ENCODE results near the gene MAPK10. TPM values are rescaled to one million over a fixed set of nuclear protein-coding genes. Genes with fewer than 3 reads are reported as not detected.

MAPK10 gene
- total RNA-seq = 123 TPM

- Histone ChIP-seq H3K27me3 (no peaks in the 10 kb centered on the region), H3K9me3 (no peaks in the 10 kb centered on the region), H3K27ac (no peak within 1 kb of the TSS), H3K36me3 (peaks cover 0 to 3% of the 10 kb centered on the region in 2 donors), H3K4me3 (peak within 1 kb of the TSS; percentile 28 to 37), H3K4me1 (peaks cover 15% of the 10 kb centered on the region)
- DNase-seq (ENCODE audit: extremely low spot score in 2 of 2) = peak in 1 of 2 donors; percentile 90
- no peak for TF ChIP-seq POLR2AphosphoS5 (IDR thresholded peaks at IDR 0.05; ENCODE audit: insufficient read depth in 1 of 2, low read depth in 1 of 2)
- no peak for TF ChIP-seq CTCF (IDR thresholded peaks at IDR 0.05)
- TF ChIP-seq POLR2A (IDR thresholded peaks at IDR 0.05) = no peak
- intact Hi-C loops (cut with DNase I) = no loop called here
Observed at GRCh38 chr4:86359944-86360478, at the start of gene MAPK10. MAPK10 (minus strand) TSS chr4:86360053.

GRCh38 chr4:86403575-86403974, 43.7 kb upstream of the MAPK10 start:
- peaks cover 2% of the 10 kb centered on the region for H3K9me3 ChIP-seq

GRCh38 chr4:86401826-86402225, 42.0 kb upstream of the MAPK10 start:
- intact Hi-C loops (cut with DNase I) = no loop called here
- Histone ChIP-seq H3K9me3 (no peaks in the 10 kb centered on the region), H3K27ac (no peak overlapping the region), H3K4me3 (no peak overlapping the region), H3K27me3 (no peaks in the 10 kb centered on the region), H3K4me1 (no peaks in the 10 kb centered on the region), H3K36me3 (no peaks in the 10 kb centered on the region)
- DNase-seq (ENCODE audit: extremely low spot score in 2 of 2) = no peak
- TF ChIP-seq POLR2AphosphoS5 (IDR thresholded peaks at IDR 0.05; ENCODE audit: insufficient read depth in 1 of 2, low read depth in 1 of 2) (no peak), CTCF (IDR thresholded peaks at IDR 0.05) (no peak), POLR2A (IDR thresholded peaks at IDR 0.05) (no peak)

More at GRCh38 chr4:86403575-86403974, 43.7 kb upstream of the MAPK10 start:
- no peak overlapping the region for H3K27ac ChIP-seq
- H3K4me1 ChIP-seq = no peaks in the 10 kb centered on the region
- H3K36me3 ChIP-seq = no peaks in the 10 kb centered on the region
- H3K27me3 ChIP-seq = no peaks in the 10 kb centered on the region
- no peak for TF ChIP-seq POLR2A (IDR thresholded peaks at IDR 0.05)
- no peak for TF ChIP-seq POLR2AphosphoS5 (IDR thresholded peaks at IDR 0.05; ENCODE audit: insufficient read depth in 1 of 2, low read depth in 1 of 2)
- TF ChIP-seq CTCF (IDR thresholded peaks at IDR 0.05) = no peak
- no peak for DNase-seq (ENCODE audit: extremely low spot score in 2 of 2)
- no peak overlapping the region for H3K4me3 ChIP-seq
- intact Hi-C loops (cut with DNase I) = no loop called here

GRCh38 chr4:86400216-86400615, 40.4 kb upstream of the MAPK10 start:
- no peaks in the 10 kb centered on the region for H3K27me3 ChIP-seq
- intact Hi-C loops (cut with DNase I) = no loop called here
- DNase-seq (ENCODE audit: extremely low spot score in 2 of 2) = no peak
- H3K4me1 ChIP-seq = no peaks in the 10 kb centered on the region
- TF ChIP-seq POLR2AphosphoS5 (IDR thresholded peaks at IDR 0.05; ENCODE audit: insufficient read depth in 1 of 2, low read depth in 1 of 2) (no peak), CTCF (IDR thresholded peaks at IDR 0.05) (no peak), POLR2A (IDR thresholded peaks at IDR 0.05) (no peak)
- no peak overlapping the region for H3K27ac ChIP-seq
- H3K9me3 ChIP-seq = no peaks in the 10 kb centered on the region
- H3K4me3 ChIP-seq = no peak overlapping the region
- no peaks in the 10 kb centered on the region for H3K36me3 ChIP-seq

GRCh38 chr4:86398187-86398586, 38.3 kb upstream of the MAPK10 start:
- Histone ChIP-seq H3K27me3 (no peaks in the 10 kb centered on the region), H3K36me3 (no peaks in the 10 kb centered on the region), H3K27ac (no peak overlapping the region), H3K4me3 (no peak overlapping the region), H3K9me3 (no peaks in the 10 kb centered on the region), H3K4me1 (peaks cover 8% of the 10 kb centered on the region)
- TF ChIP-seq POLR2A (IDR thresholded peaks at IDR 0.05) (no peak), POLR2AphosphoS5 (IDR thresholded peaks at IDR 0.05; ENCODE audit: insufficient read depth in 1 of 2, low read depth in 1 of 2) (no peak), CTCF (IDR thresholded peaks at IDR 0.05) (no peak)
- no peak for DNase-seq (ENCODE audit: extremely low spot score in 2 of 2)
- intact Hi-C loops (cut with DNase I) = no loop called here
